Type B pancreatic cell (in vitro differentiated cells): ENCODE results near the gene TMEM200B. TPM values are rescaled to one million over a fixed set of nuclear protein-coding genes. Genes with fewer than 3 reads are reported as not detected.
"Not testable (repeated sequence)": the region's sequence is repeated elsewhere in the genome, so short reads cannot be mapped to it uniquely, and the experiment has no call there.

Experiments
- DNase-seq: peaks from one replicate; pipeline ENCODE4 v3.0.0; 2021; ENCODE audit warnings: mixed read lengths; ENCODE audit not compliant: unreplicated experiment; ENCODE audit errors: extremely low spot score
- H3K27ac Mint-ChIP-seq: 2 replicates; pipeline ENCODE4 v1.8.0; 2021; ENCODE audit warnings: mild to moderate bottlenecking, mixed read lengths
- H3K27me3 Mint-ChIP-seq: 2 replicates; pipeline ENCODE4 v1.8.0; 2021; ENCODE audit warnings: mixed read lengths
- H3K36me3 Mint-ChIP-seq: 2 replicates; pipeline ENCODE4 v1.8.0; 2021; ENCODE audit warnings: mixed read lengths
- H3K4me1 Mint-ChIP-seq: one replicate; pipeline ENCODE4 v1.8.0; 2021; ENCODE audit warnings: mixed read lengths; ENCODE audit not compliant: unreplicated experiment
- H3K4me3 Mint-ChIP-seq: 2 replicates; pipeline ENCODE4 v1.8.0; 2021; ENCODE audit warnings: mild to moderate bottlenecking, mixed read lengths
- H3K9me3 Mint-ChIP-seq: 2 replicates; pipeline ENCODE4 v1.8.0; 2021; ENCODE audit warnings: mixed read lengths
- total RNA-seq: library from RNA; stranded (reverse); gene quantifications from 2 replicates; pipeline ENCODE4 v1.2.1, GENCODE V29; 2021; ENCODE audit warnings: low replicate concordance
- TF ChIP-seq, protein P1 (sequence below): fragments of 200-600 bp; sonication (generic); conservative IDR thresholded peaks from 2 replicates; pipeline ENCODE4 v1.5.0; 2021; ENCODE audit warnings: antibody characterized with exemption, mild to moderate bottlenecking

TMEM200B gene
- total RNA-seq, 1 donor from 2014 or later = 8.3 TPM

DNA sequence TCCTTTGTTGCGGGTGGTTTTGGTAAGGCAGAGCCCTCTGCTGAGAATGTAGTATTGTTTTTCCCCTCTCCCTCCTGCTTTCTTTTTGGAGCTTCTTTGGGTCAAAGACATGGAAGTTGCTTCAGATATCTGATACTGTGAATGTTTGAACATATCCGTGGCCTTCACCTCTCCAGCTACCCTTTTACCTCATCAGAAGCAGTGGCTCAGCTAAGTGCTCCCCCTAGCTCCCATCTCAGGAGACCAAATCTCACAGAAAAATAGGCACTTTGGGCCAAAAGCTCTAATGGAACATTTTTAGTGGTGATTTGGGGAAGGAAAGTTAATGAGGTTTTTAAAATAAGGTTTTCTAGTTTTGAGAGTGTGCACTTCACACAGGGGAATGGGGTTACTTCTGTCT lies 6.3 kb downstream of the TMEM200B start:
- H3K27ac Mint-ChIP-seq = no peak overlapping the region
- TF ChIP-seq, protein P1, sequence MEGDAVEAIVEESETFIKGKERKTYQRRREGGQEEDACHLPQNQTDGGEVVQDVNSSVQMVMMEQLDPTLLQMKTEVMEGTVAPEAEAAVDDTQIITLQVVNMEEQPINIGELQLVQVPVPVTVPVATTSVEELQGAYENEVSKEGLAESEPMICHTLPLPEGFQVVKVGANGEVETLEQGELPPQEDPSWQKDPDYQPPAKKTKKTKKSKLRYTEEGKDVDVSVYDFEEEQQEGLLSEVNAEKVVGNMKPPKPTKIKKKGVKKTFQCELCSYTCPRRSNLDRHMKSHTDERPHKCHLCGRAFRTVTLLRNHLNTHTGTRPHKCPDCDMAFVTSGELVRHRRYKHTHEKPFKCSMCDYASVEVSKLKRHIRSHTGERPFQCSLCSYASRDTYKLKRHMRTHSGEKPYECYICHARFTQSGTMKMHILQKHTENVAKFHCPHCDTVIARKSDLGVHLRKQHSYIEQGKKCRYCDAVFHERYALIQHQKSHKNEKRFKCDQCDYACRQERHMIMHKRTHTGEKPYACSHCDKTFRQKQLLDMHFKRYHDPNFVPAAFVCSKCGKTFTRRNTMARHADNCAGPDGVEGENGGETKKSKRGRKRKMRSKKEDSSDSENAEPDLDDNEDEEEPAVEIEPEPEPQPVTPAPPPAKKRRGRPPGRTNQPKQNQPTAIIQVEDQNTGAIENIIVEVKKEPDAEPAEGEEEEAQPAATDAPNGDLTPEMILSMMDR = no peak
- peaks cover 17% of the 10 kb centered on the region for H3K36me3 Mint-ChIP-seq
- no peaks in the 10 kb centered on the region for H3K9me3 Mint-ChIP-seq
- peaks cover 13% of the 10 kb centered on the region for H3K27me3 Mint-ChIP-seq
- H3K4me1 Mint-ChIP-seq = no peaks in the 10 kb centered on the region
- DNase-seq = no peak
- no peak overlapping the region for H3K4me3 Mint-ChIP-seq

DNA sequence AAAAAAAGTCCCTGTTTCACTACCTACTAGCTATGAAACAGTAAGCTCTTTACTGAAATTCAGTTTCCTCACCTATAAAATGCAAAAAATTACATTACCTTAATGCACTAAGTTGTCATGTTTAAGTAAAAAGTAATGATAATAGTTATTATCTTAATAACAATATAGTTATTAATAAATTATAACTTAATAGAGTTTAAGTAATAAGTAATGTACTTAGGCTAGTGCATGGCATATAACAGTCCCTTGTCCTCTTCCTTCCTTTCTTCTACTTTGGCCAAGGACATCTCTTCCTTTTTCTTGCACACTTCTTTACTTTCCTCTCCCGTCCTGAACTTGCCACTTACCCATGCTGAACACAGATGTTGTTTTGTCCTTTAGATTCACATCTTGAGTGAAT lies 9.0 kb downstream of the TMEM200B start:
- TF ChIP-seq, protein P1 = no peak
- no peak for DNase-seq
- Mint-ChIP-seq H3K27me3 (no peaks in the 10 kb centered on the region), H3K4me3 (no peak overlapping the region), H3K9me3 (no peaks in the 10 kb centered on the region), H3K27ac (no peak overlapping the region), H3K4me1 (no peaks in the 10 kb centered on the region), H3K36me3 (peaks cover 22% of the 10 kb centered on the region)

- H3K4me3 Mint-ChIP-seq = no peak overlapping the region
- H3K4me1 Mint-ChIP-seq = no peaks in the 10 kb centered on the region
- H3K27ac Mint-ChIP-seq = no peak overlapping the region
- H3K27me3 Mint-ChIP-seq = no peaks in the 10 kb centered on the region
- no peaks in the 10 kb centered on the region for H3K9me3 Mint-ChIP-seq
- no peak for DNase-seq
- TF ChIP-seq, protein P1 = no peak
- H3K36me3 Mint-ChIP-seq = peaks cover 22% of the 10 kb centered on the region
These were observed 10.1 kb downstream of the TMEM200B start for GRCh38 chr1:29113413-29114117.

- TF ChIP-seq, protein P1 = no peak
- Mint-ChIP-seq H3K4me3 (no peak overlapping the region), H3K27me3 (no peaks in the 10 kb centered on the region), H3K4me1 (no peaks in the 10 kb centered on the region), H3K36me3 (peaks cover 19% of the 10 kb centered on the region), H3K27ac (no peak overlapping the region), H3K9me3 (no peaks in the 10 kb centered on the region)
- DNase-seq = no peak
These were observed 10.8 kb downstream of the TMEM200B start for GRCh38 chr1:29112705-29113412.

DNA sequence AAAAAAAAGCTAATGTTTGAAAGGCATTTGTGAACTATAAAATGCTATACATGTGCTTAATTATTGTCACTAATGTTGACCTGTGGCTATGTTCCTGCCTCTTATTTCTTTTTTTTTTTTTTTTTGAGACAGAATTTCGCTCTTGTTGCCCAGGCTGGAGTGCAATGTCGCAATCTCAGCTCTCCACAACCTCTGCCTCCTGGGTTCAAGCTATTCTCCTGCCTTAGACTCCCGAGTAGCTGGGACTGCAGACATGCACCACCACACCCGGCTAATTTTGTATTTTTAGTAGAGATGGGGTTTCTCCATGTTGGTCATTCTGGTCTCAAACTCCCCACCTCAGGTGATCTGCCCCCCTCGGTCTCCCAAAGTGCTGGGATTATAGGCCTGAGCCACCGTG lies 15.7 kb downstream of the TMEM200B start:
- H3K27me3 Mint-ChIP-seq, DNase-seq, H3K9me3 Mint-ChIP-seq, H3K4me1 Mint-ChIP-seq, H3K4me3 Mint-ChIP-seq, H3K27ac Mint-ChIP-seq: not testable (repeated sequence)
- H3K36me3 Mint-ChIP-seq = peaks cover 11% of the 10 kb centered on the region

- H3K36me3 Mint-ChIP-seq = peaks cover 9% of the 10 kb centered on the region
- no peak for DNase-seq
- H3K4me1 Mint-ChIP-seq = peaks cover 5% of the 10 kb centered on the region
- no peaks in the 10 kb centered on the region for H3K9me3 Mint-ChIP-seq
- H3K27me3 Mint-ChIP-seq = no peaks in the 10 kb centered on the region
- H3K27ac Mint-ChIP-seq = no peak overlapping the region
- no peak overlapping the region for H3K4me3 Mint-ChIP-seq
- TF ChIP-seq, protein P1 = no peak
These were observed 17.9 kb downstream of the TMEM200B start for GRCh38 chr1:29105822-29106221.
